HG02938 (cell line): ENCODE data around the gene RTKN.
"Not testable (repeated sequence)": the region's sequence is repeated elsewhere in the genome, so short reads cannot be mapped to it uniquely, and the experiment has no call there.

Source experiments
- ATAC-seq: cut with Tn5 transposase; IDR thresholded peaks from one replicate; pipeline ENCODE4 v1.9.1; 2021; ENCODE audit warnings: mild to moderate bottlenecking, moderate library complexity; ENCODE audit not compliant: unreplicated experiment

The RTKN gene

GRCh38 chr2:74441690-74442482 lies at the start of gene RTKN:
Gene RTKN, minus strand, starts transcription at chr2:74441937. Its CDS starts 121 bp downstream, at chr2:74441816.
- ATAC-seq, result no peak

GRCh38 chr2:74489906-74490305 lies 48.2 kb upstream of the RTKN start:
- no peak for ATAC-seq

- no peak for ATAC-seq
Measured at GRCh38 chr2:74488643-74489481, 47.1 kb upstream of the RTKN start.

- ATAC-seq, result no peak
Measured at GRCh38 chr2:74486141-74486540, 44.4 kb upstream of the RTKN start.

- ATAC-seq, result not testable (repeated sequence)
Measured at GRCh38 chr2:74483675-74484164, 42.0 kb upstream of the RTKN start.

GRCh38 chr2:74482801-74483674 lies 41.3 kb upstream of the RTKN start, which contains the start of the genes CCDC142 and TTC31:
Gene CCDC142, minus strand, starts transcription at chr2:74482998. Its CDS starts 161 bp downstream, at chr2:74482837.
Gene TTC31, plus strand, starts transcription at chr2:74483081. Its CDS starts 15 bp downstream, at chr2:74483096.
- peak; percentile 91 for ATAC-seq

- ATAC-seq, result peak; percentile 37
Measured at GRCh38 chr2:74481961-74482800, 40.4 kb upstream of the RTKN start.

GRCh38 chr2:74481431-74481830 lies 39.7 kb upstream of the RTKN start:
- no peak for ATAC-seq

- ATAC-seq, result no peak
Measured at GRCh38 chr2:74474899-74475298, 33.2 kb upstream of the RTKN start.

- no peak for ATAC-seq
Measured at GRCh38 chr2:74474481-74474880, 32.7 kb upstream of the RTKN start.

GRCh38 chr2:74472945-74473258 lies 31.2 kb upstream of the RTKN start:
- no peak for ATAC-seq

- peak; percentile 79 for ATAC-seq
Measured at GRCh38 chr2:74472086-74472944, 30.6 kb upstream of the RTKN start, which contains the start of gene MRPL53. Gene MRPL53, minus strand, starts transcription at chr2:74472680. Its CDS starts 20 bp downstream, at chr2:74472660.

- ATAC-seq, result no peak
Measured at GRCh38 chr2:74471332-74472065, 29.8 kb upstream of the RTKN start.

- ATAC-seq, result not testable (repeated sequence)
Measured at GRCh38 chr2:74470742-74471141, 29.0 kb upstream of the RTKN start.

- ATAC-seq, result no peak
Measured at GRCh38 chr2:74464406-74464805, 22.7 kb upstream of the RTKN start.

GRCh38 chr2:74462786-74463105 lies 21.0 kb upstream of the RTKN start:
- no peak for ATAC-seq

GRCh38 chr2:74462054-74462785 lies 20.5 kb upstream of the RTKN start:
- ATAC-seq, result no peak
